BE2C (cell line): Measurements from ENCODE around the gene TMEM108. TPM values are rescaled to one million over a fixed set of nuclear protein-coding genes. Genes with fewer than 3 reads are reported as not detected.
A peak's percentile ranks its signal among the peaks of the same experiment; 100 is the strongest.
"Not testable (repeated sequence)": the region's sequence is repeated elsewhere in the genome, so short reads cannot be mapped to it uniquely, and the experiment has no call there.

Experiments
- DNase-seq: peaks from one replicate; pipeline ENCODE4 v3.0.0-alpha.2; 2020
- H3K27me3 ChIP-seq: fragments of 250-450 bp; sonication (Bioruptor Pico); 2 replicates; pipeline ENCODE4 v1.5.1; 2020; ENCODE audit warnings: mild to moderate bottlenecking
- H3K36me3 ChIP-seq: fragments of 250-450 bp; sonication (Bioruptor Pico); 2 replicates; pipeline ENCODE4 v1.5.1; 2020; ENCODE audit warnings: mild to moderate bottlenecking
- H3K4me1 ChIP-seq: fragments of 250-450 bp; sonication (Bioruptor Pico); 2 replicates; pipeline ENCODE4 v1.5.1; 2020
- H3K4me3 ChIP-seq: 2 replicates; pipeline ENCODE4 v1.5.1; 2011; ENCODE audit warnings: low read depth, low read length
- H3K9me3 ChIP-seq: fragments of 250-450 bp; sonication (Bioruptor Pico); 2 replicates; pipeline ENCODE4 v1.5.1; 2020
- CTCF ChIP-seq: IDR thresholded peaks from 2 replicates; pipeline ENCODE4 v1.5.1; 2012; ENCODE audit warnings: mild to moderate bottlenecking, low read depth, low read length
- polyA plus RNA-seq: library from polyadenylated mRNA; unstranded; fragments of >200 nt; gene quantifications from one replicate; pipeline ENCODE4 v1.2.1, GENCODE V29; 2012; ENCODE audit warnings: low read depth, missing spikeins; ENCODE audit not compliant: insufficient read length, insufficient read depth

Gene TMEM108
- polyA plus RNA-seq = 175 TPM

- no peaks in the 10 kb centered on the region for H3K9me3 ChIP-seq
Measured at GRCh38 chr3:133038089-133038730, at the start of gene TMEM108. Gene TMEM108, plus strand, starts transcription at chr3:133038391.

GRCh38 chr3:132995971-132996370 is 42.2 kb upstream of the TMEM108 start:
- Histone ChIP-seq H3K4me1 (no peaks in the 10 kb centered on the region), H3K9me3 (no peaks in the 10 kb centered on the region), H3K4me3 (no peak overlapping the region), H3K27me3 (no peaks in the 10 kb centered on the region), H3K36me3 (no peaks in the 10 kb centered on the region)
- DNase-seq = no peak
- TF ChIP-seq CTCF = no peak

More at GRCh38 chr3:133038089-133038730, at the start of gene TMEM108:
- no peaks in the 10 kb centered on the region for H3K27me3 ChIP-seq
- peak; percentile 99 for DNase-seq
- peaks cover 14% of the 10 kb centered on the region for H3K4me1 ChIP-seq
- H3K36me3 ChIP-seq = peaks cover 13% of the 10 kb centered on the region
- no peak for TF ChIP-seq CTCF
- peak within 1 kb of the TSS; percentile 96 for H3K4me3 ChIP-seq

- H3K27me3 ChIP-seq = no peaks in the 10 kb centered on the region
- H3K36me3 ChIP-seq = no peaks in the 10 kb centered on the region
- H3K4me1 ChIP-seq = no peaks in the 10 kb centered on the region
- H3K9me3 ChIP-seq = no peaks in the 10 kb centered on the region
- no peak for TF ChIP-seq CTCF
- no peak overlapping the region for H3K4me3 ChIP-seq
- no peak for DNase-seq
Measured at GRCh38 chr3:132997404-132998185, 40.6 kb upstream of the TMEM108 start.

GRCh38 chr3:133005032-133005431 is 33.2 kb upstream of the TMEM108 start:
- not testable (repeated sequence) for H3K4me1 ChIP-seq, H3K9me3 ChIP-seq, H3K36me3 ChIP-seq, DNase-seq, H3K27me3 ChIP-seq, H3K4me3 ChIP-seq

- H3K4me3 ChIP-seq = no peak overlapping the region
- H3K4me1 ChIP-seq = no peaks in the 10 kb centered on the region
- no peaks in the 10 kb centered on the region for H3K27me3 ChIP-seq
- no peak for TF ChIP-seq CTCF
- peaks cover 3% of the 10 kb centered on the region; the same call in 1 of the 2 replicates for H3K9me3 ChIP-seq
- DNase-seq = no peak
- H3K36me3 ChIP-seq = no peaks in the 10 kb centered on the region
Measured at GRCh38 chr3:133007601-133008000, 30.6 kb upstream of the TMEM108 start.

- H3K4me1 ChIP-seq = peaks cover 29% of the 10 kb centered on the region
- no peaks in the 10 kb centered on the region for H3K9me3 ChIP-seq
- no peaks in the 10 kb centered on the region for H3K27me3 ChIP-seq
- H3K4me3 ChIP-seq = no peak overlapping the region
- H3K36me3 ChIP-seq = no peaks in the 10 kb centered on the region
- no peak for TF ChIP-seq CTCF
- no peak for DNase-seq
Measured at GRCh38 chr3:133014325-133014724, 23.9 kb upstream of the TMEM108 start.

GRCh38 chr3:133015573-133015972 is 22.6 kb upstream of the TMEM108 start:
- H3K9me3 ChIP-seq, DNase-seq, H3K4me3 ChIP-seq, H3K27me3 ChIP-seq, H3K36me3 ChIP-seq: not testable (repeated sequence)
- peaks cover 32% of the 10 kb centered on the region for H3K4me1 ChIP-seq
